Memory B cell (primary cell): ENCODE data around the gene IL22.
A peak's percentile ranks its signal among the peaks of the same experiment; 100 is the strongest.

Experiments
- ATAC-seq: fragments of 150-1000 bp; cut with Tn5 transposase; 2 replicates; pipeline ENCODE4 v1.10.0; 2021; ENCODE audit warnings: low read depth, mild to moderate bottlenecking, moderate library complexity
- DNase-seq, 2 donors: peaks; one replicate each; pipeline ENCODE4 v3.0.0; 2022; ENCODE audit warnings: low spot score in 2 of 2
- H3K27ac Mint-ChIP-seq: one replicate; pipeline ENCODE4 v1.8.0; 2022; ENCODE audit warnings: mild to moderate bottlenecking, moderate library complexity, mixed read lengths
- H3K27me3 Mint-ChIP-seq: one replicate; pipeline ENCODE4 v1.8.0; 2022; ENCODE audit warnings: mixed read lengths
- H3K36me3 Mint-ChIP-seq: one replicate; pipeline ENCODE4 v1.8.0; 2022; ENCODE audit warnings: mild to moderate bottlenecking, mixed read lengths
- H3K4me1 Mint-ChIP-seq: one replicate; pipeline ENCODE4 v1.8.0; 2022; ENCODE audit warnings: mixed read lengths
- H3K4me3 Mint-ChIP-seq: one replicate; pipeline ENCODE4 v1.8.0; 2022; ENCODE audit warnings: mild to moderate bottlenecking, moderate library complexity, mixed read lengths
- H3K9me3 Mint-ChIP-seq: one replicate; pipeline ENCODE4 v1.8.0; 2022; ENCODE audit warnings: mixed read lengths

Gene IL22

GRCh38 chr12:68253504-68253903, at the start of gene IL22:
Gene IL22 (minus strand): TSS chr12:68253604. CDS start chr12:68253448, 156 bp downstream.
- Mint-ChIP-seq H3K27ac (no peak within 1 kb of the TSS), H3K4me1 (no peaks in the 10 kb centered on the region), H3K4me3 (no peak within 1 kb of the TSS), H3K9me3 (no peaks in the 10 kb centered on the region), H3K36me3 (peaks cover 3% of the 10 kb centered on the region), H3K27me3 (peaks cover 15% of the 10 kb centered on the region)
- ATAC-seq = no peak
- no peak for DNase-seq

- no peak for DNase-seq
Observed at GRCh38 chr12:68297929-68298328, 44.5 kb upstream of the IL22 start.

GRCh38 chr12:68294251-68294650, 40.8 kb upstream of the IL22 start:
- no peak overlapping the region for H3K27ac Mint-ChIP-seq
- H3K27me3 Mint-ChIP-seq = no peaks in the 10 kb centered on the region
- peaks cover 7% of the 10 kb centered on the region for H3K4me1 Mint-ChIP-seq
- DNase-seq (no peak), ATAC-seq (no peak)
- peaks cover 10% of the 10 kb centered on the region for H3K36me3 Mint-ChIP-seq
- H3K4me3 Mint-ChIP-seq = no peak overlapping the region
- peaks cover under 1% of the 10 kb centered on the region for H3K9me3 Mint-ChIP-seq

More at GRCh38 chr12:68297929-68298328, 44.5 kb upstream of the IL22 start:
- H3K4me1 Mint-ChIP-seq = peaks cover 4% of the 10 kb centered on the region
- peaks cover 38% of the 10 kb centered on the region for H3K36me3 Mint-ChIP-seq
- no peak overlapping the region for H3K4me3 Mint-ChIP-seq
- H3K27ac Mint-ChIP-seq = no peak overlapping the region
- H3K9me3 Mint-ChIP-seq = peaks cover 4% of the 10 kb centered on the region
- ATAC-seq = no peak
- H3K27me3 Mint-ChIP-seq = no peaks in the 10 kb centered on the region

GRCh38 chr12:68293347-68293746, 39.9 kb upstream of the IL22 start:
- no peak for ATAC-seq
- H3K9me3 Mint-ChIP-seq = no peaks in the 10 kb centered on the region
- DNase-seq = no peak
- H3K27ac Mint-ChIP-seq = no peak overlapping the region
- peaks cover 7% of the 10 kb centered on the region for H3K4me1 Mint-ChIP-seq
- no peak overlapping the region for H3K4me3 Mint-ChIP-seq
- H3K36me3 Mint-ChIP-seq = peaks cover 7% of the 10 kb centered on the region
- H3K27me3 Mint-ChIP-seq = no peaks in the 10 kb centered on the region

GRCh38 chr12:68292151-68292943, 38.9 kb upstream of the IL22 start:
- Mint-ChIP-seq H3K4me1 (peaks cover 7% of the 10 kb centered on the region), H3K27me3 (no peaks in the 10 kb centered on the region), H3K36me3 (peaks cover 7% of the 10 kb centered on the region), H3K27ac (no peak overlapping the region), H3K9me3 (no peaks in the 10 kb centered on the region), H3K4me3 (no peak overlapping the region)
- DNase-seq (no peak), ATAC-seq (no peak)

- no peaks in the 10 kb centered on the region for H3K27me3 Mint-ChIP-seq
- H3K4me3 Mint-ChIP-seq = no peak overlapping the region
- no peak for ATAC-seq
Observed at GRCh38 chr12:68291396-68292036, 38.1 kb upstream of the IL22 start.

GRCh38 chr12:68290126-68290525, 36.7 kb upstream of the IL22 start:
- peak; percentile 68 for ATAC-seq

More at GRCh38 chr12:68291396-68292036, 38.1 kb upstream of the IL22 start:
- Mint-ChIP-seq H3K4me1 (peaks cover 7% of the 10 kb centered on the region), H3K27ac (no peak overlapping the region), H3K36me3 (peaks cover 5% of the 10 kb centered on the region), H3K9me3 (no peaks in the 10 kb centered on the region)
- DNase-seq = no peak

GRCh38 chr12:68287106-68287505, 33.7 kb upstream of the IL22 start:
- Mint-ChIP-seq H3K4me3 (no peak overlapping the region), H3K27ac (no peak overlapping the region), H3K9me3 (no peaks in the 10 kb centered on the region), H3K36me3 (no peaks in the 10 kb centered on the region), H3K4me1 (peaks cover 7% of the 10 kb centered on the region), H3K27me3 (no peaks in the 10 kb centered on the region)
- ATAC-seq (no peak), DNase-seq (no peak)

More at GRCh38 chr12:68290126-68290525, 36.7 kb upstream of the IL22 start:
- H3K36me3 Mint-ChIP-seq = peaks cover 5% of the 10 kb centered on the region
- no peak overlapping the region for H3K4me3 Mint-ChIP-seq
- peaks cover 7% of the 10 kb centered on the region for H3K4me1 Mint-ChIP-seq
- H3K9me3 Mint-ChIP-seq = no peaks in the 10 kb centered on the region
- DNase-seq = no peak
- no peaks in the 10 kb centered on the region for H3K27me3 Mint-ChIP-seq
- no peak overlapping the region for H3K27ac Mint-ChIP-seq

GRCh38 chr12:68286396-68286795, 33.0 kb upstream of the IL22 start:
- Mint-ChIP-seq H3K27ac (no peak overlapping the region), H3K9me3 (no peaks in the 10 kb centered on the region), H3K4me3 (no peak overlapping the region), H3K36me3 (no peaks in the 10 kb centered on the region), H3K4me1 (peaks cover 7% of the 10 kb centered on the region), H3K27me3 (no peaks in the 10 kb centered on the region)
- ATAC-seq (no peak), DNase-seq (no peak)

GRCh38 chr12:68285541-68285940, 32.1 kb upstream of the IL22 start:
- DNase-seq (no peak), ATAC-seq (no peak)
- Mint-ChIP-seq H3K27ac (no peak overlapping the region), H3K36me3 (no peaks in the 10 kb centered on the region), H3K4me3 (no peak overlapping the region), H3K4me1 (peaks cover 6% of the 10 kb centered on the region), H3K9me3 (no peaks in the 10 kb centered on the region), H3K27me3 (no peaks in the 10 kb centered on the region)

- Mint-ChIP-seq H3K4me3 (no peak overlapping the region), H3K27me3 (no peaks in the 10 kb centered on the region), H3K9me3 (no peaks in the 10 kb centered on the region), H3K27ac (no peak overlapping the region), H3K4me1 (no peaks in the 10 kb centered on the region), H3K36me3 (no peaks in the 10 kb centered on the region)
- ATAC-seq = no peak
- DNase-seq = no peak
Observed at GRCh38 chr12:68281322-68282077, 28.1 kb upstream of the IL22 start.

GRCh38 chr12:68280240-68280639, 26.8 kb upstream of the IL22 start:
- no peaks in the 10 kb centered on the region for H3K9me3 Mint-ChIP-seq
- H3K36me3 Mint-ChIP-seq = no peaks in the 10 kb centered on the region
- ATAC-seq (no peak), DNase-seq (no peak)
- peaks cover under 1% of the 10 kb centered on the region for H3K27me3 Mint-ChIP-seq
- H3K4me3 Mint-ChIP-seq = no peak overlapping the region
- H3K4me1 Mint-ChIP-seq = no peaks in the 10 kb centered on the region
- H3K27ac Mint-ChIP-seq = no peak overlapping the region

GRCh38 chr12:68279227-68280054, 26.0 kb upstream of the IL22 start:
- no peak overlapping the region for H3K27ac Mint-ChIP-seq
- H3K4me1 Mint-ChIP-seq = no peaks in the 10 kb centered on the region

More at GRCh38 chr12:68279227-68280054, 26.0 kb upstream of the IL22 start:
- Mint-ChIP-seq H3K27me3 (peaks cover 1% of the 10 kb centered on the region), H3K9me3 (no peaks in the 10 kb centered on the region), H3K36me3 (no peaks in the 10 kb centered on the region), H3K4me3 (no peak overlapping the region)
- DNase-seq (no peak), ATAC-seq (no peak)
